ENCODE results near the gene GFM2.
"Not testable (repeated sequence)": the region's sequence is repeated elsewhere in the genome, so short reads cannot be mapped to it uniquely, and the experiment has no call there.

The GFM2 gene

GRCh38 chr5:74767579-74767913, 629 bp upstream of the GFM2 start:
- Histone ChIP-seq H3K4me3 (ENCODE audit: insufficient read depth, low read depth, low read length, poor library complexity, severe bottlenecking) (peak overlapping the region; percentile 94), H3K4me1 (ENCODE audit: control insufficient read depth, insufficient read depth, low read length, poor library complexity, severe bottlenecking) (peaks cover 21% of the 10 kb centered on the region), H3K27me3 (replicated peaks; ENCODE audit: control insufficient read depth, insufficient read depth, low read length, poor library complexity, severe bottlenecking) (no peaks in the 10 kb centered on the region), H3K27ac (ENCODE audit: insufficient read depth, low read length, poor library complexity, severe bottlenecking) (peak overlapping the region; percentile 74), H3K9me3 (ENCODE audit: control insufficient read depth, low read length) (no peaks in the 10 kb centered on the region), H3K36me3 (ENCODE audit: control insufficient read depth, insufficient read depth, low read length) (peaks cover 20% of the 10 kb centered on the region)
- no peak for DNase-seq

GRCh38 chr5:74766418-74766848, 484 bp downstream of the GFM2 start:
- Histone ChIP-seq H3K9me3 (ENCODE audit: control insufficient read depth, low read length) (no peaks in the 10 kb centered on the region), H3K4me1 (ENCODE audit: control insufficient read depth, insufficient read depth, low read length, poor library complexity, severe bottlenecking) (peaks cover 21% of the 10 kb centered on the region), H3K4me3 (ENCODE audit: insufficient read depth, low read depth, low read length, poor library complexity, severe bottlenecking) (peak overlapping the region; percentile 94), H3K27me3 (replicated peaks; ENCODE audit: control insufficient read depth, insufficient read depth, low read length, poor library complexity, severe bottlenecking) (no peaks in the 10 kb centered on the region), H3K36me3 (ENCODE audit: control insufficient read depth, insufficient read depth, low read length) (peaks cover 22% of the 10 kb centered on the region), H3K27ac (ENCODE audit: insufficient read depth, low read length, poor library complexity, severe bottlenecking) (peak overlapping the region; percentile 74)
- peak in 1 of 3 donors; percentile 5 for DNase-seq

- Histone ChIP-seq H3K27me3 (replicated peaks; ENCODE audit: control insufficient read depth, insufficient read depth, low read length, poor library complexity, severe bottlenecking) (no peaks in the 10 kb centered on the region), H3K36me3 (ENCODE audit: control insufficient read depth, insufficient read depth, low read length) (peaks cover 22% of the 10 kb centered on the region), H3K4me3 (ENCODE audit: insufficient read depth, low read depth, low read length, poor library complexity, severe bottlenecking) (peak overlapping the region; percentile 94), H3K9me3 (ENCODE audit: control insufficient read depth, low read length) (no peaks in the 10 kb centered on the region), H3K4me1 (ENCODE audit: control insufficient read depth, insufficient read depth, low read length, poor library complexity, severe bottlenecking) (peaks cover 21% of the 10 kb centered on the region), H3K27ac (ENCODE audit: insufficient read depth, low read length, poor library complexity, severe bottlenecking) (no peak overlapping the region)
- no peak for DNase-seq
Measured at GRCh38 chr5:74765929-74766328, 988 bp downstream of the GFM2 start.

GRCh38 chr5:74765201-74765600, 1.7 kb downstream of the GFM2 start:
- H3K4me3 ChIP-seq (ENCODE audit: insufficient read depth, low read depth, low read length, poor library complexity, severe bottlenecking): no peak overlapping the region
- no peak for DNase-seq
- no peaks in the 10 kb centered on the region for H3K27me3 ChIP-seq (replicated peaks; ENCODE audit: control insufficient read depth, insufficient read depth, low read length, poor library complexity, severe bottlenecking)
- H3K27ac ChIP-seq (ENCODE audit: insufficient read depth, low read length, poor library complexity, severe bottlenecking): no peak overlapping the region
- no peaks in the 10 kb centered on the region for H3K9me3 ChIP-seq (ENCODE audit: control insufficient read depth, low read length)
- peaks cover 16% of the 10 kb centered on the region for H3K36me3 ChIP-seq (ENCODE audit: control insufficient read depth, insufficient read depth, low read length)
- H3K4me1 ChIP-seq (ENCODE audit: control insufficient read depth, insufficient read depth, low read length, poor library complexity, severe bottlenecking): peaks cover 21% of the 10 kb centered on the region

GRCh38 chr5:74763504-74763903, 3.4 kb downstream of the GFM2 start:
- H3K9me3 ChIP-seq (ENCODE audit: control insufficient read depth, low read length): no peaks in the 10 kb centered on the region
- no peaks in the 10 kb centered on the region for H3K27me3 ChIP-seq (replicated peaks; ENCODE audit: control insufficient read depth, insufficient read depth, low read length, poor library complexity, severe bottlenecking)
- peaks cover 25% of the 10 kb centered on the region for H3K36me3 ChIP-seq (ENCODE audit: control insufficient read depth, insufficient read depth, low read length)
- no peak overlapping the region for H3K4me3 ChIP-seq (ENCODE audit: insufficient read depth, low read depth, low read length, poor library complexity, severe bottlenecking)
- peaks cover 21% of the 10 kb centered on the region for H3K4me1 ChIP-seq (ENCODE audit: control insufficient read depth, insufficient read depth, low read length, poor library complexity, severe bottlenecking)
- H3K27ac ChIP-seq (ENCODE audit: insufficient read depth, low read length, poor library complexity, severe bottlenecking): no peak overlapping the region
- no peak for DNase-seq

- no peaks in the 10 kb centered on the region for H3K9me3 ChIP-seq (ENCODE audit: control insufficient read depth, low read length)
- peaks cover 14% of the 10 kb centered on the region for H3K4me1 ChIP-seq (ENCODE audit: control insufficient read depth, insufficient read depth, low read length, poor library complexity, severe bottlenecking)
- DNase-seq: no peak
- H3K4me3 ChIP-seq (ENCODE audit: insufficient read depth, low read depth, low read length, poor library complexity, severe bottlenecking): no peak overlapping the region
- no peaks in the 10 kb centered on the region for H3K27me3 ChIP-seq (replicated peaks; ENCODE audit: control insufficient read depth, insufficient read depth, low read length, poor library complexity, severe bottlenecking)
- peaks cover 33% of the 10 kb centered on the region for H3K36me3 ChIP-seq (ENCODE audit: control insufficient read depth, insufficient read depth, low read length)
- H3K27ac ChIP-seq (ENCODE audit: insufficient read depth, low read length, poor library complexity, severe bottlenecking): no peak overlapping the region
Measured at GRCh38 chr5:74762599-74762998, 4.3 kb downstream of the GFM2 start.

GRCh38 chr5:74761241-74761640, 5.7 kb downstream of the GFM2 start:
- no peak for DNase-seq
- Histone ChIP-seq H3K27me3 (replicated peaks; ENCODE audit: control insufficient read depth, insufficient read depth, low read length, poor library complexity, severe bottlenecking) (no peaks in the 10 kb centered on the region), H3K36me3 (ENCODE audit: control insufficient read depth, insufficient read depth, low read length) (peaks cover 44% of the 10 kb centered on the region), H3K4me3 (ENCODE audit: insufficient read depth, low read depth, low read length, poor library complexity, severe bottlenecking) (no peak overlapping the region), H3K9me3 (ENCODE audit: control insufficient read depth, low read length) (no peaks in the 10 kb centered on the region), H3K27ac (ENCODE audit: insufficient read depth, low read length, poor library complexity, severe bottlenecking) (no peak overlapping the region), H3K4me1 (ENCODE audit: control insufficient read depth, insufficient read depth, low read length, poor library complexity, severe bottlenecking) (peaks cover 13% of the 10 kb centered on the region)

- H3K9me3 ChIP-seq (ENCODE audit: control insufficient read depth, low read length); H3K27me3 ChIP-seq (replicated peaks; ENCODE audit: control insufficient read depth, insufficient read depth, low read length, poor library complexity, severe bottlenecking); DNase-seq; H3K4me1 ChIP-seq (ENCODE audit: control insufficient read depth, insufficient read depth, low read length, poor library complexity, severe bottlenecking); H3K27ac ChIP-seq (ENCODE audit: insufficient read depth, low read length, poor library complexity, severe bottlenecking); H3K4me3 ChIP-seq (ENCODE audit: insufficient read depth, low read depth, low read length, poor library complexity, severe bottlenecking): not testable (repeated sequence)
- H3K36me3 ChIP-seq (ENCODE audit: control insufficient read depth, insufficient read depth, low read length): peaks cover 29% of the 10 kb centered on the region
Measured at GRCh38 chr5:74748742-74749141, 18.2 kb downstream of the GFM2 start.

- peaks cover 50% of the 10 kb centered on the region for H3K36me3 ChIP-seq (ENCODE audit: control insufficient read depth, insufficient read depth, low read length)
- DNase-seq: no peak
- no peaks in the 10 kb centered on the region for H3K4me1 ChIP-seq (ENCODE audit: control insufficient read depth, insufficient read depth, low read length, poor library complexity, severe bottlenecking)
- no peaks in the 10 kb centered on the region for H3K9me3 ChIP-seq (ENCODE audit: control insufficient read depth, low read length)
- H3K27me3 ChIP-seq (replicated peaks; ENCODE audit: control insufficient read depth, insufficient read depth, low read length, poor library complexity, severe bottlenecking): no peaks in the 10 kb centered on the region
- H3K4me3 ChIP-seq (ENCODE audit: insufficient read depth, low read depth, low read length, poor library complexity, severe bottlenecking): no peak overlapping the region
- H3K27ac ChIP-seq (ENCODE audit: insufficient read depth, low read length, poor library complexity, severe bottlenecking): no peak overlapping the region
Measured at GRCh38 chr5:74738406-74738805, 28.5 kb downstream of the GFM2 start.

- Histone ChIP-seq H3K4me3 (ENCODE audit: insufficient read depth, low read depth, low read length, poor library complexity, severe bottlenecking) (no peak overlapping the region), H3K27ac (ENCODE audit: insufficient read depth, low read length, poor library complexity, severe bottlenecking) (no peak overlapping the region), H3K9me3 (ENCODE audit: control insufficient read depth, low read length) (no peaks in the 10 kb centered on the region), H3K27me3 (replicated peaks; ENCODE audit: control insufficient read depth, insufficient read depth, low read length, poor library complexity, severe bottlenecking) (no peaks in the 10 kb centered on the region), H3K36me3 (ENCODE audit: control insufficient read depth, insufficient read depth, low read length) (peaks cover 56% of the 10 kb centered on the region), H3K4me1 (ENCODE audit: control insufficient read depth, insufficient read depth, low read length, poor library complexity, severe bottlenecking) (no peaks in the 10 kb centered on the region)
- DNase-seq: no peak
Measured at GRCh38 chr5:74736759-74737158, 30.2 kb downstream of the GFM2 start.

GRCh38 chr5:74725331-74725730, 41.6 kb downstream of the GFM2 start:
- no peaks in the 10 kb centered on the region for H3K9me3 ChIP-seq (ENCODE audit: control insufficient read depth, low read length)
- H3K27me3 ChIP-seq (replicated peaks; ENCODE audit: control insufficient read depth, insufficient read depth, low read length, poor library complexity, severe bottlenecking): no peaks in the 10 kb centered on the region
- H3K27ac ChIP-seq (ENCODE audit: insufficient read depth, low read length, poor library complexity, severe bottlenecking): no peak overlapping the region
- no peaks in the 10 kb centered on the region for H3K4me1 ChIP-seq (ENCODE audit: control insufficient read depth, insufficient read depth, low read length, poor library complexity, severe bottlenecking)
- DNase-seq: no peak
- no peak overlapping the region for H3K4me3 ChIP-seq (ENCODE audit: insufficient read depth, low read depth, low read length, poor library complexity, severe bottlenecking)
- peaks cover 66% of the 10 kb centered on the region for H3K36me3 ChIP-seq (ENCODE audit: control insufficient read depth, insufficient read depth, low read length)
